ENCODE data around the gene PRAC2.

Gene PRAC2

GRCh38 chr17:48734333-48735061 lies 11.5 kb downstream of the PRAC2 start:
- H3K4me1 ChIP-seq (ENCODE audit: insufficient read depth, poor library complexity, severe bottlenecking), result no peaks in the 10 kb centered on the region
- no peak overlapping the region for H3K4me3 ChIP-seq (ENCODE audit: severe bottlenecking)
- ATAC-seq (ENCODE audit: low read depth) (no peak), DNase-seq (ENCODE audit: low spot score) (peak; percentile 24)
- H3K36me3 ChIP-seq (ENCODE audit: low read depth), result no peaks in the 10 kb centered on the region
- H3K9me3 ChIP-seq (ENCODE audit: severe bottlenecking), result no peaks in the 10 kb centered on the region
- no peak for TF ChIP-seq CTCF (IDR thresholded peaks at IDR 0.05; ENCODE audit: poor library complexity, severe bottlenecking)
- no peak overlapping the region for H3K27ac ChIP-seq (ENCODE audit: poor library complexity, severe bottlenecking)
- H3K27me3 ChIP-seq (ENCODE audit: insufficient read depth, poor library complexity, severe bottlenecking), result peaks cover 98% of the 10 kb centered on the region

GRCh38 chr17:48735062-48735351 lies 12.0 kb downstream of the PRAC2 start:
- H3K27me3 ChIP-seq (ENCODE audit: insufficient read depth, poor library complexity, severe bottlenecking), result peaks cover 98% of the 10 kb centered on the region
- ATAC-seq (ENCODE audit: low read depth) (no peak), DNase-seq (ENCODE audit: low spot score) (peak; percentile 28)
- H3K9me3 ChIP-seq (ENCODE audit: severe bottlenecking), result no peaks in the 10 kb centered on the region
- TF ChIP-seq CTCF (IDR thresholded peaks at IDR 0.05; ENCODE audit: poor library complexity, severe bottlenecking), result no peak
- no peak overlapping the region for H3K4me3 ChIP-seq (ENCODE audit: severe bottlenecking)
- no peaks in the 10 kb centered on the region for H3K4me1 ChIP-seq (ENCODE audit: insufficient read depth, poor library complexity, severe bottlenecking)
- no peak overlapping the region for H3K27ac ChIP-seq (ENCODE audit: poor library complexity, severe bottlenecking)
- no peaks in the 10 kb centered on the region for H3K36me3 ChIP-seq (ENCODE audit: low read depth)

- DNase-seq (ENCODE audit: low spot score) (peak; percentile 9), ATAC-seq (ENCODE audit: low read depth) (no peak)
- no peaks in the 10 kb centered on the region for H3K9me3 ChIP-seq (ENCODE audit: severe bottlenecking)
- H3K4me1 ChIP-seq (ENCODE audit: insufficient read depth, poor library complexity, severe bottlenecking), result no peaks in the 10 kb centered on the region
- no peak for TF ChIP-seq CTCF (IDR thresholded peaks at IDR 0.05; ENCODE audit: poor library complexity, severe bottlenecking)
- H3K36me3 ChIP-seq (ENCODE audit: low read depth), result no peaks in the 10 kb centered on the region
- peaks cover 100% of the 10 kb centered on the region for H3K27me3 ChIP-seq (ENCODE audit: insufficient read depth, poor library complexity, severe bottlenecking)
- H3K4me3 ChIP-seq (ENCODE audit: severe bottlenecking), result no peak overlapping the region
- H3K27ac ChIP-seq (ENCODE audit: poor library complexity, severe bottlenecking), result no peak overlapping the region
Measured at GRCh38 chr17:48737330-48738043, 14.5 kb downstream of the PRAC2 start.

GRCh38 chr17:48738424-48738802 lies 15.4 kb downstream of the PRAC2 start:
- H3K27ac ChIP-seq (ENCODE audit: poor library complexity, severe bottlenecking), result no peak overlapping the region
- peaks cover 100% of the 10 kb centered on the region for H3K27me3 ChIP-seq (ENCODE audit: insufficient read depth, poor library complexity, severe bottlenecking)
- no peaks in the 10 kb centered on the region for H3K36me3 ChIP-seq (ENCODE audit: low read depth)
- no peak overlapping the region for H3K4me3 ChIP-seq (ENCODE audit: severe bottlenecking)
- no peaks in the 10 kb centered on the region for H3K9me3 ChIP-seq (ENCODE audit: severe bottlenecking)
- H3K4me1 ChIP-seq (ENCODE audit: insufficient read depth, poor library complexity, severe bottlenecking), result no peaks in the 10 kb centered on the region
- ATAC-seq (ENCODE audit: low read depth), result peak; percentile 20; the same call in 1 of the 3 replicates
- no peak for TF ChIP-seq CTCF (IDR thresholded peaks at IDR 0.05; ENCODE audit: poor library complexity, severe bottlenecking)
- no peak for DNase-seq (ENCODE audit: low spot score)

Measured in RWPE2 (cell line).